Amniotic stem cell (primary cell): ENCODE measurements around the gene OR2S2.
A peak's percentile ranks its signal among the peaks of the same experiment; 100 is the strongest.
"Not testable (repeated sequence)": the region's sequence is repeated elsewhere in the genome, so short reads cannot be mapped to it uniquely, and the experiment has no call there.

ENCODE experiments used
- DNase-seq: peaks from one replicate; lab custom pipeline; 2025; lab: John Stamatoyannopoulos, UW

OR2S2 gene

DNA sequence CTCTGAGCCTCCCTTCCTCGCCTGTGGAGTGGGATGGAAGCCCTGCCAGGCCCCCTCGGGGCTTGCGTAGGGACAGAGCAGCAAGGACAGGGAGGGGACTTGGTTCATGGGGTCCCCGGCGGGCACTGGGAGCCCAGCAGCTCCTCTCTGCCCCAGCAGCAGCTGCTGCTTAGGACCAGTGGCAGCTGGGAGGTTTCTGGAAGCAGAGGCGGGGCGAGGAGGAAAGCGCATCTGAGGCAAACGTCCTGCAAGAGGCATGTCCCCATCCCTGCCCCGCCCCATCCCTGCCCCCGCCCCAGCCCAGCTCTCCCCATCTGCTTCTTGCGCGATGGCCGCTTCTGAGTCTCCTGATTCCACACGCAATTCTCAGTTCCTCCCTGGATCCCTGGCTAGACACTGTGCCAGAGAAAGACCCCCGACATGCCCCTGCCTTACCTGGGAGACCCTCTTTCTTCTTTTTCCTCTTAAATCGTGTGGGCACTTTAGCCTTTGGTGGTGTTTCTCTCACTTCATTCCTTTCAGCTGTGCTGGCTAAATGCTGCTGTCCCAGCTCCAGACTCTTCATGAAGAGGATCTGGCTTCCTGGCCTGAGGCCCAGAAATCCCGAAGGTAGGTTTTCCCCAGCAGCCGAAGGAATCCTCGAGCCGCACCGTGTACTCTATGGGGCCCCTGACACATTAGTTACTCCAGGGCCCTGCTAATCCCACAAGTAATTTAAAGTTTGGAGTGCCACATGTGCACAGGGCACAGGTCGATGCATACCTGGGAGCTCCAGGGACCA is 4.4 kb upstream of the OR2S2 start:
- DNase-seq = peak; percentile 26

DNA sequence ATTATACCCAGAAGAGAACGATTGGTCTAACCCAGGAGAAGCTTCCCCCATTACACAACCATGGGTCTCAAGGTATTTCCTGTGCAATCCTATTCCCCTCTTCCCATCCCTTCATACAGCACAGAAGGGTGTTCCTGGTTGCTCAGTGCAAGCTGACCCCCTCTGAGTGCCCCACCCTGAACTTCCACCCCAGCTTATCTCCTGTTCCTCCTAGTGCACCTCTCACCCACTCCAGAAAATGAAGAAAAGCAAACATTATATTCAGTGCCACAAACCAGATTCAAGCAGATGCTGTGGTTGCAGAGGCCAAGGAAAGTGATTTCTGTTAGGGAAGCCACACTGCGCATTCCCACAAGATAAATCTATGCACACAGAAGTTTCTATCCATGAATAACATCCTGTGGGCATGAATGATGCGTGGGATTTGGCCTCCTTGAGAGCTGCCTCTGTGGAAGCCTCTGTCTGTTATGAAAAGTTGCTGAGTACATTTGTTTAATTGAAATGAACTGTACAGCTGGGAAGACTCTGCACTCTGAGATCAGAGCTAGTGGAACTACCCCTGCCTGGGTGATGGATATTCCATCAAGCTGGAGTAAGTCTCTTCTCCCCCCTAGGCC is 2.2 kb upstream of the OR2S2 start:
- DNase-seq = no peak

DNA sequence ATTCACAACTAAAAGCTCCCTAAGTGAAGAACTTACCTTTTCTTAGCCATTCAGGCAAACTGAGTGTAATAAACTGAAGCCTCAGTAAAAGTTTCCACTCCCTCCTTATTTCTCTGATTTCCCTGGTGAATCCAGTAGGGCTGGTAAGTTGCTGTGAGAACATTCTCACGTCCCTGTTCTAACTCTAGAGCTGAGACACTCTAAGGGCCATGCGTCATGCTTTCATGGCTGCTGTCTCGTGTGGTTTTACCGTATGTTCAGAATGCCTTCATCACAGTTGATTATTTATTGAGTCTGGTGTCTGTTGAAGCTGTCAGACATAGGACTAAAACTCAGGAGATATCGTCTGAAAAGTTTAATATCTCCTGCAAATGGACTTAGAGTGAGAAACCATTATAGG is 1.3 kb downstream of the OR2S2 start:
- no peak for DNase-seq

DNA sequence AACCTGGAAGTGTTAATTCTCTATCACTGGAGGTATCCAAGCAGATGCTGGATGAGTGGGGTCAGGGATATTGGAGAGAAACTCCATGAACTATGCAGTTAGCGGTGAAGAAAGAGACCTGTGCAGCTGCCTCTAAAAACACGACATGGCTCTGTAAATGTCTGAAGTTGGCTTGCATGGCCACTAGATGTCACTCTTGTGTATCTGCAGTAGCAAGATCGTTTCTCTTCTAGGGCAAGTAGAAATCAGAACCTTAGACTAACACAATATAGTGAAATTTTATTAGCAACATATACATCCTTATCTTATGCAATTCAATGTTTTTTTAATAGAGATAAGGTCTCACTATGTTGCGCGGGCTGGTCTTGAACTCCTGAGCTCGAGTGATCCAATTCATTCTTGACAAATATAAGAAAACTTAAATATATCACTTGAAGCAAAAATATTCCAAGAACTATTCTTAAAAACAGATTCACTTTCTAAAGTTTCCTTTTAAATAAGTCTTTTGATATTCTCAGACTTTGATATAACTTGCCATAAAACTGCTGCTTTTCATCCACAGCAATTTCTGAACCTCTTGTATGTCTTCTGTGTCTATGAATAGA is 2.9 kb downstream of the OR2S2 start:
- DNase-seq = peak; percentile 45

DNA sequence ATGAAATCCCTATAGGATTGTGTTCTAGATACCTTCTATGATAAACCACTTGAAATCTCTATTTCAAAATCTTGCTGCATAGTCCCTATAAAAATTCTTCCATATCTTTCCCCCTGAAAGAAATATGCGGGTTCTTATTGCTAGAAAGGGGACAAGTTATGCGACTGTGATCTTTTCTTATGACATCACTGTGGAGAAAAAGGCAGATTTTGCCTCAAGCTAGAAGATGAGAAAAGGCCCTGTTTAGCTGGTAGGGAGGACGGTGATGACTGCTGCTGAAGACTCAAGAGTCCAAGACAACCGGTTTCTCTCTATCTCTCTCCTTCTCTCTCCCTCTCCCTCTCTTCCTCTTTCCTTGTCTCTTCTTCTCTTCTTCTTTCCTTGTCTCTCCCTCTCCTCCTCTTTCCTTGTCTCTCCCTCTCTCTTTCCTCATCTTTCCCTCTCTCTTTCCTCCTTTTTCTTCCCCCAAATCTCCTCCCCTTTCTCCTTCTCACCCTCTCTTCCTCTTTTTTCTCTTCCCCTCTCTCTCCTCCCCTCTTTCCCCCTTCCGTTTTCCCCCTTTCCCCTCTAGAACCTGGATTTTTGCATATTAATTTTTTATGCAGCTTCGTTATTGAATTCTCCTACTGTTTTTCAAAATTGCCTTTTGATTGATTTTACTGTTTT is 5.3 kb downstream of the OR2S2 start:
- no peak for DNase-seq

DNA sequence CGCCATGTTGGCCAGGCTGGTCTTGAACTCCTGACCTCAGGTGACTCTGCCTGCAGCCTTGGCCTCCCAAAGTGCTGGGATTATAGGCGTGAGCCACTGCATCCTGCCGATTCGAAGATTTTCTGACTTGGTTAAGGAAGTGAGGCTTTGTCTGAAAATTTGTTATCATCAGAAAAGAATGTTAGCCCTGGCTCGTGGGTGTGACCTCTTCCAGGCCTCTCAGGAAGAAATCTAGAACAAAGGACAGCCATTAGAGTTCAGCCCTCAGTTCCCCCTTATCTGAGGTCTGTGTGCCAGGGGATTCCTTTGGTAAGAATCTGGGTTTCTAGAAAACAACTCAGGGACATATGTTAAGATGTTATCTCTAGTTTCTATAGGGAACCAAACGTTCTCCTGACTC is 6.2 kb downstream of the OR2S2 start:
- DNase-seq = no peak

DNA sequence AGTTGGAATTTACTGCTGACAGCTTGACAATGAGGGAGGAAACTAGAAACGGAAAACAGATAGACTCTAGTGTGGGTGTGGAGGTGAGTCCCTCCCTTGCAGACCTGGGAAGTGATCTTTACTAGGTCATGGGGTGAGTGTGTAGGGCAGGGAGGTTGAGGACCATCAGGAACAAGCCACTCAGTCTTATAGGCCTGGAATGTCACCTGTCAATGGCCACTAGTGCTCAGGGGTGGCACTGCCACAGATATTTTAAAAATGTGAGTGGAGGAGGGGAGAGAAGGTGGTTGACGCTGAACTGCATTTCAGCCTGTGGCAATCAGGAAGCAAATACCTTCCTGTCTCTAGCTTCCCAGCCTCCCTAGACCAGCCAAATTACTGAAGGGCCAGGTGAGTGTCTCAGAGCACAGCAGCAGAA is 9.0 kb downstream of the OR2S2 start:
- DNase-seq = no peak

DNA sequence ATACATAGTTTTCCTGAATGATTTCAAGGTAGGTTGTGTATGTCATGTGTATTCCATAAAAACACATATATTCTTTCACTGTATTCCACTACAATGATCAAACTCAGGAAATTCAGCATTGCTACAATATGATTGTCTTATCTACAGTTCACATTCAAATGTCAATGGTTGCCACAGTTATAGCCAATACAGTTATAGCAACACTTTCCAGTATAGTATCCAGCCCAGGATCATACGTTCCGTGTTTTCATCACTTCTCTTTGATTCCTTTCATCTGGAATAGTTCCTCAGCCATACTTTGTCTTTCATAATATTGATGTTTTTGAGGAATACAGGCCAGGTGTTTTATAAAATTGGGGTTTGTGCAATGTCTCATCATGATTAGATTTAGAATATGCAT is 9.5 kb downstream of the OR2S2 start:
- DNase-seq = no peak

DNA sequence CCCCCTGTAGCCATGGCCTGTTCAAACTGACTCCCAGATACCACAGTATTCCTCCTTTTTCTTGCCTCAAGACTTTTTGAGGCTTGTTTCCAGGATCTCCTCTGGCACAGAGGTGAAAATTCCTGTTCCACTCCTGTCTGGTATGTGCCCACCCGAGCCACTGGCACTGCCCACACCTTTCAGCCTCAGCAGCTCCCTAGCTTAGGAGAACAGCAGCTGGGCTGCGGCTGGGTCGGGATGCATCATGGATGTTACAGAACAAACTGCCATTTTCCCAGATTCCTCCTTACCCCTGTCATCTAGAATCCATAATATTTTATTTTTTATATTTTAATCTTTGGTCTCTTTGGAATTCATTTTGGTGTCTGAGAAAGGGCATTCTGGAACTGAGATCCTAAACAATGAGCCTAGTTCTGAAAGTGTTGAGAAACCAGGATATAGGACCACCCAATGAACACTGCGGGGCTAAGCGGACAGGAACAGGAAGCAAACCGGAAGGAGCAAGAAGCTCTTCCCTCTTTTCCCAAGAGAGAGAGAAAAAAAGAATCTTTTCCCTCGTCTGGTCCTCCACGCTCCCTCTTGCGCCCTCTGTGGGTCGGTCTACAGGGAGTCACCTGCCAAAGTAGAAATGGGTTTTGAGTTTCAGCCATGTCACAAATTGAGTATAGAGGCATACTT is 12.5 kb downstream of the OR2S2 start:
- peak; percentile 45 for DNase-seq

DNA sequence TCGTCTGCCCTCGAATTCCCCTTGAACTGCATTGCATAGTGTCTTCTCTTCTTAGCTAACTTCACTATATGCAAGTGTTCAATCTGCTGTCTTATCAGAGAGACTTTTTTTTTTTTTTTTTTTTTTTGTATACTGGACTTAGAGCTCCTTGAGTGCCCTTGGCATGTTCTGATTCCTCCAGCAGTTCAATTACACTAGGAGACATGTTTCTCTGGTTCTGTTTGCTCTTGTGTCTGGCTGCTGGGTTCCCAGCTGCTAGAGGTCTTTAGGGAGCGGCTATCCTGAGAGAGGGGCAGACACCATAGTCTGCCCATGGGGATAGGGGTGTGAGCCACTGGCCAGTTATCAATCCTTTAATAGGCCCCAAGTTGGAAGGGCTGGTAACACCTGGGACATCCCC is 13.1 kb downstream of the OR2S2 start:
- DNase-seq = no peak

DNA sequence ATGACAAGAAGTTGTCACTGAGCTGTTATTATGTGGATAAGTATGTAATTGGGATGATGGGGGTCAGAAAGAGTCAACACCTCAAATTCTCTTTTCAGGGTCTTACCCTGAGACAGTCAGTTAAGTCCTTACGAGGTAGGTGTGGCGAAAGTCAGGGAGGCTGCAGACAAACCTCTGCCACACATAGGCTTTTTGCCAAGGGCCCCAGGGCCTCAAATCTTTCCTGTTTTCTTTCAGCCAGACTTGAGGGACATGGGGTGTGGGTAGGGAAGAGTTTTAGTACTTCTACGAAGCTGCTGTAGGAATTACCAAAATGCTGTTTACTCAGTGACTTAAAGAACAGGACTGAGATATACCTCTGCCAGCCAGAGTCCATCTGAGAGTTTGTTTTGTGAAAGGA is 13.8 kb downstream of the OR2S2 start:
- no peak for DNase-seq

DNA sequence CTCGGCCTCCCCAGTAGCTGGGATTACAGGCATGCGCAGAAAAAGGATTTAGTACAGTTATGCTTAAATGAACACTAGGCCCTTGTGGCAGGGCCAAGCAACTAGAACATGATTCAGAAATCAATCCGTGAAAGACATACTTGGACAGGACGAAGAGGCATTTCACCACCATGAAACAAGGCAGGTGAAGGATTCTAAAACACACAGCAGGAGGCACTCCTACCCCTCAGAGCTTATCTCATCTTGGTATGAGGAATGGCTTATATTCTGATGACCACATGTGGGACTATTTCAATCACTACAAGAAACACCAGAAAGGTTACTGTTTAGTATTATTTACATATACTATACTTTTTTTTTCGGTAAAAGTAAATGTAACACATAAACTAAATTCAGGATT is 15.7 kb downstream of the OR2S2 start:
- DNase-seq = no peak

DNA sequence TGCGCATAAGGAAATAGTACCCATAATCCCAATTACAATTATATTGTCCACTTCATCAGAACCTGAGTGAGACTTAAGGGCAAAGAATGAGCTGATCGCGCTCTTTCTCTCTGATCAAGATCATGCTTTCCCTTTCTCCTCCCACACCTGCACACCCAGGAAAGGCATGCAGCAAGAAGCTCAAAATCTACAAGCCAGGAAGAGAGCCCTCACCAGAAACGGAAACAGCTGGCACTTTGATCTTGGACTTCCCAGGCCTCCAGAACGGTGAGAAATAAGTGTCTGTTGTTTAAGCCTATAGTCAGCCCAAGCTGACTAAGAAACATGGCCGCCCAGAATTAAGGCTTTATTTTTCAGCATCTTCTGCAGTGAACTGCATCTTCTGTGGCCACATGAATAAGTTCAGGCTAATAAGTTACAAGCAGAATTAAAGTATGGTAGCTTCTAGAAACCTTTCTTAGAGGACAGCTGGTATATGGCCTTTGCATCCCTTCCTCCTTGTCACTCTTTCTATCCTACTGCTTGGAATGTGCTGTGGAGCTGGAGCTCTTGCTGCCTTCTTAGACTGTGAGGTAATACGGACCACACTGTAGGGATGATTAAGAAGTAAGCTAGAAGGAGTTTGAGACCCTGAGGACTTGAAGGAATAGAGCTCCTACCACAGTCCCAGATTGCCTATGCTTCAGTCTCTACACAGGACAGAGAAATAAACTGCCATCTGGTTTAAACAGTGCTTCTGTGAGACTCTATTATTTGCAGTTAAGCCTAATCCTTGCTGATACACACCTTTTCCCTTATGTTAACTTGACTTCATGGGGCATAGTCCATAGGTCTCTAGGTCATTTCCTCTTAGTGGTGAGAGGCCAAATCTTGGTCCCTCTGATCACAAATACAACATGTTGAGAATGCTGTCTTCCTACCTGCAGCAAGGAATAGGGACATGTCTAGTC is 17.2 kb downstream of the OR2S2 start:
- DNase-seq = no peak

DNA sequence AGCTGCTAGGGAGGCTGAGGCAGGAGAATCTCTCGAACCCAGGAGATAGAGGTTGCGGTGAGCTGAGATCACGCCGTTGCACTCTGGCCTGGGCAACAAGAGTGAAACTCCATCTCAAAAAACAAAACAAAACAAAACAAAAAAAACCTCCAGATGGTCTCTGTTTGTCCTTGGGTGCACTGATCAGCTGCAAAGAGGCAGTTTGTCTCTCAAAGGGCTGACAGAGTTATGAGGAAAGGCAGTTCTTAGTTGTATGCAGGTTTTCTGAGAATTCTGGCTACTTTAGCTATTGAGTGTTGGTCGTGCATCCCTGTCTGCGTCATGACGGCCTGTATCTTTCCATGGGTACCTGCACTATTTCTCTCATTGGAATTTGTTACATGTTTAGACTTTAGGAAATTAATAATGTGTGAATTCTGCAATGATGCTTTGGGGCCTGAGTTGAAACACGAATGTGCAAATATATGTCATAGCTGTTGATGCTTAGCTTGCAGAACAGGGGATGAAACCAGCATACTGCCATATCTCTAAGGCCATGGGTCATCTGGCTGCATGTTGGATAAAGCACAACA is 18.2 kb downstream of the OR2S2 start:
- DNase-seq = no peak

DNA sequence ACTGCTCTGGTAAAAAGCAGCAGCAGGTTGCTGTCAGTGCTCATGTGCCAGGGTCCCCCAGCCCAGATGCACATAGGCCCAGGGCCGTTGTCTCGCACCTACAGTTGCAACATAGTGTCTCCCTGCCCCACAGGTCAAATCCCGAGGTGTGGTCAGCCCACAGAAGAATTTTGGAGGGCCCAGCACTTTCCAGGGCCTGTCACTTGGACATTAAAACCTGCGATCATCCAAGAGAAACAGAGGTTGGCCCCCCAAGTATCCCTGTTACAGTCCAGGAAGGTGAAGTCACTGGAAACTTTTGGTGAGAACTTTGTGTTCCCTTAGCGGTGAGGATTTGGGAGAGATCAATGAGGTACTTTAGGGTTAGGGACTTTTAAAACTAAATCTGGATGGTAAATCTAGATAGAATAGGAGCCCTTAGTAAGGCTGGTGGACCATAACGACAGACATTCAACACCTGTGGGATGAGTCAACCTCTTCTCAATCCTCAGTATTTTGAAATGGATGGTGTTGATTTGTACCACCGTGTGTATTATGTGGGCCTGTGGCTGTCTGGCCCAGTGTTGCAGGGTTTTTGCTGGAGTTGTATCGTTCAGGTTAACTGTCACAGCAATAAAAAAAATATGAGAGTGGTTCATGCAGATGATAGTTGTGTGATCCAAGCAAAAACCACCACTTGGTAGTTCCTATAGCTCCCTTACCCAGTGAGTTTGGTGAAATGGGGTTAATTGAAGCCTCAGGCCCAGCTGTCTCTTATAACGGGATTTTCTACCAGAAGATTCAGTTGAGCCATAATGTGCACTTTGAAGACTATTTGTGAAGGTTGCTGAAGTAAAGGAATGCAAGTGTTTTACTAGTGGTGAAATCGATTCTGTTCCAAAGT is 19.2 kb downstream of the OR2S2 start:
- no peak for DNase-seq

DNA sequence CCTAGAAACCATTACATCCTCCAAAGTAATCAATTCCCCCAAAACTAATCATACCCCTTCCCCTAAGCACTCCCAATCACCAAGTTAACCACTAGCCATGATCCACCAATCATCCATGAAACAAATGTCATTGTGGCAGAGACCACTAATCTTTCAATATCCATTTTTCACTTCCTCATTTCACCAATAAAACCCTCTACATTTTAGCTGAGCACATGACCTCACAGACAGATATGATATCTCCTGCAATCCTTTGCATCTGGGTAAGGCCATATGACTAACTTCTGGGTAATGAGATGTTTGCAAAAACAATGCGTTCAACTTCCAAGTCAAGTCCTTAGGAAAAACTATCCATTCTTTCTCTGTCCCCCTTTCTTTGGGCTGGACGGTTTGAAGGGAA is 20.7 kb downstream of the OR2S2 start:
- no peak for DNase-seq

DNA sequence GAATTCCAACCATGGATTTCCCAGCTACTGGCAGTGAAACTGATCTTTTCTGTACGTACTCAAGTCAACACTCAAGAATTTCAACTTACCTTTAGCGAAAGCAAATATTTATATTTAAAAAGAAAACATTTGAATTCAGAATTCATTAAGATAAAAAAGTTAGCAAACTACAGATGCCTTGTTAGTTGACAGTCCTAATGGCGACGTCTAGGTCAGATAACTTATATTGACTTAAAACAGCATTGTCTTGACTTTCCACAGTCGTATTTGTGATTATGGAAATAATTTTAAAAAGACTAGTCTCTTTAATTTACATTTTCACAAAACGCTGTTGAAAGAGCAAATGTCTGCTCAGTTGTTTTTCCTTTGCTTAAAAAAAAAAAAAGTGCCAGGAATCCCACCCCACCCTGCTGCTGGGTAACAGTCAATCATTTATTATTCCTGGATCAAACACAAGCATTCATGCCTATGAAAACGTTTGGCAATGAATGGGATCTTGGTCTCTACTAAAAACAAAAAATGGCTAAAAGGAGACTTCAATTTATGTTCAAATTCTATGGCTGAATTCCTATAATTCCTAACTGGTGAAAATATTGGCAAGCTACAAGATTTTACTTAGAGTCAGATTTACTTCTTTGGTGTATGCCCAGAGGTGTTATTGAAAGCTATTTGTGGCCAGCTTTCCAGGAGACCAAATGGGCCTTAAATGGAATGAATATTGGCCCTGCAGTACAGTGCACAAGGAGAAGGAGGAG is 22.0 kb downstream of the OR2S2 start:
- peak; percentile 60 for DNase-seq

DNA sequence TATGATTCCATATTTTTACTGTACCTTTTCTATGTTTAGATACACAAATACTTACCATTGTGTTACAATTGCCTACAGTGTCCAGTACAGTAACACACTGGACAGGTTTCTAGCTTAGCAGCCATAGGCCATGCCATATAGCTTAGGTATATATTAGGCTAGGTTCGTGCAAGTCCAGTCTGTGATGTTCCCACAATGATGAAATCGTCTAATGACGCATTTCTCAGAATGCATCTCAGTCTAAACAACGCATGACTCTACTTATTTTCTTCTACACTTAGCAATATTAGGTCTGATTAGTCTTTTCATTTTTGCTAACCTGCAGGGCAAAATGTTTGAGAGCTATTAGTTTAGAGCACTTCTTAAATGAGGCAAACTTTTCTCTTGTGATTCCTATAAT is 22.7 kb downstream of the OR2S2 start:
- DNase-seq = no peak

DNA sequence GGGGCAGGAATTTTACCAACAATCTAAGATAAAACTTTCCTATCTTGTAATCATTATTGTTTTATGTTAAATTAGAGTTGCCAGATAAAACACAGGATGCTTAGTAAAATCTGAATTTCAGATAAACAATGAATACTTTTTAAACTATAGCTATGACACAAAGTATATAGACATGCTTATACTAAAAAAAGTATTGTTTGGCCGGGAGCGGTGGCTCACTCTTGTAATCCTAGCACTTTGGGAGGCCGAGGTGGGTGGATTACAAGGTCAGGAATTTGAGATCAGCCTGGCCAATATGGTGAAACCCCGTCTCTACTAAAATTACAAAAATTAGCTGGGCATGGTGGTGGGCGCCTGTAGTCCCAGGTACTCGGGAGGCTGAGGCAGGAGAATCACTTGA is 23.9 kb downstream of the OR2S2 start:
- not testable (repeated sequence) for DNase-seq
